Measurements from ENCODE around the gene FMO3. TPM values are rescaled to one million over a fixed set of nuclear protein-coding genes. Genes with fewer than 3 reads are reported as not detected.

Gene FMO3
- polyA plus RNA-seq, 3 donors, result 0.14 to 0.18 TPM; not detected in 1

DNA sequence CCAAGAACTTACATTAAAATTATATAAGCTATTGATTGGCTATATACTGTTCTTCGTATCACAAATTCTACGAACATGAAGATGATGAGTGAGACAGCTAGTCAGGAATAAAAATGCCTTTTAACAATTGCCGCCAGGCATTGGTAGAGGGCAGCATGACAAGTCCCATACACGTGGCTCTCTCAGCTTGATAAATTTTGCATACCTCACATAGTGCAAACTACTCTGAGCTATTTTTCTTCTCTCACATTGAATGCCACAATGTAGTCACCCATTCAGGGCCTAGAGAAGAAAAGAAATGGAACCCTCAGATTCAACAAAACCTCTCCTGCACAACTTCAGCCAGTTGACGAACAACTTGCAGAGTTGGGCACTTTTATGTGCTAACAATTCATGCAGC lies 67.4 kb downstream of the FMO3 start:
- DNase-seq, result no peak

DNA sequence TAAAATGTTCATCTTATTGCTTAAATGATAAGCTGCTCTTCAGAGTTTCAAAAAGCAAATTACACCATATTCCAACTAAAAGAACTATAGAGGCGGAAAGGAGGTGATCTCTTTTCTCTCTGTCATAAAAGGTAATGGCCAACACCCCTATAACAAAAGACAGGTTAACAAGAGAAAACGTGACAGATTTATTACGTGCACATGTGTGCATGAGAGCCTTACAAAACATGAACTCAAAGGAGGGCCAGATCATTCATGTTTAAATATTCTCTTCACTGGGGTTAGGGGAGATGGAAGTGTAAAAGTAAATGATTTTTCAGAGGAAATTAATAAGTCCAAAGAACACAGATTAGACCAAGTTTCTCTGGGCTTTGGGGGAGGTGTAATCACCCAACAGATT lies 67.8 kb downstream of the FMO3 start:
- DNase-seq, result no peak

GRCh38 chr1:171159148-171159547 lies 68.4 kb downstream of the FMO3 start:
- DNase-seq, result no peak

GRCh38 chr1:171160211-171160610 lies 69.5 kb downstream of the FMO3 start:
- no peak for DNase-seq

DNA sequence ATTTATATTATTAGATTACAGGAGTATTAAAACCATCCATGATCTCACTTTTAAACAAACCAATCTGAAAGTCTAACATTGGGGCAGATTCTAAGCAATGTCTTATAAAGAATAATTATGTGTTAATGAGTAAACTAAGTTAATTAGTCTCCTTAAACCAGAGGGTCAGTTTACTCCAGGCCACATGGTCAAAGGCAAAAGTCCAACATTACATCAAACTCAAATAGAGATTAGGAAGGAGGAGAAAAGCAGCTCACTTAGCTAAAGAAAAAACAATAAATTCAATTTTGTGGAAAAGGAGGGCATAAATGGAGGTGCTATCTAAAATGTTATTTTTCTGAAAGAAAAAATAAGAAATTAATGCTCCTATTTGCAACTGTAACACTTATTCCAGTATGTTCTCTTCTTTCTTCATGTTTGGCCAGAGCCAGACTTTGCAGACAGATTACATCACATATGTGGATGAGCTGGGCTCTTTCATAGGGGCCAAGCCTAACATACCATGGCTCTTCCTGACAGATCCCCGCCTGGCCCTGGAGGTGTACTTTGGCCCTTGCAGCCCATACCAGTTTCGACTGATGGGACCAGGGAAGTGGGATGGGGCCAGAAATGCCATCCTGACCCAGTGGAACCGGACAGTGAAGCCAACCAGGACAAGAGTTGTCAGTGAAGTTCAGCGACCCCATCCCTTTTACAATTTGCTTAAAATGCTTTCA lies 70.1 kb downstream of the FMO3 start:
- no peak for DNase-seq

GRCh38 chr1:171161431-171161830 lies 70.7 kb downstream of the FMO3 start:
- DNase-seq, result no peak

GRCh38 chr1:171166361-171166760 lies 75.7 kb downstream of the FMO3 start:
- DNase-seq, result no peak

Other genes with a start within 250 kb of the FMO3 start
- gene MROH9, start 155.4 kb upstream of the FMO3 start, polyA plus RNA-seq (ENCODE audit: insufficient read length in 3 of 3), result not detected
- 1 to 10 TPM in 1 of 3 donors, under 1 TPM in 2; 0.70 to 1.9 (median 0.90) TPM for gene FMO2, start 94.4 kb downstream of the FMO3 start, polyA plus RNA-seq (ENCODE audit: insufficient read length in 3 of 3)
- 100 to 1,000 TPM; 184 to 225 (median 199) TPM for gene FMO1, start 157.6 kb downstream of the FMO3 start, polyA plus RNA-seq (ENCODE audit: insufficient read length in 3 of 3)
- 10 to 100 TPM; 12.3 to 26.0 (median 15.1) TPM for gene FMO4, start 223.3 kb downstream of the FMO3 start, polyA plus RNA-seq (ENCODE audit: insufficient read length in 3 of 3)